GM06990 (cell line): ENCODE results near the gene HIVEP2.

Experiments used
- DNase-seq: peaks from one replicate; pipeline ENCODE4 v3.0.0-alpha.2; 2011; ENCODE audit not compliant: insufficient read length; ENCODE audit errors: extremely low read depth
- H3K27me3 ChIP-seq: replicated peaks from 2 replicates; pipeline ENCODE4 v1.6.0; 2011; ENCODE audit warnings: low read length; ENCODE audit not compliant: control insufficient read depth, insufficient read depth
- H3K36me3 ChIP-seq: 2 replicates; pipeline ENCODE4 v1.5.1; 2011; ENCODE audit warnings: low read length; ENCODE audit not compliant: control insufficient read depth, insufficient read depth
- H3K4me3 ChIP-seq: replicated peaks from 2 replicates; pipeline ENCODE4 v1.5.1; 2011; ENCODE audit warnings: low read depth, mild to moderate bottlenecking, control low read depth, low read length
- TF ChIP-seq, protein P1 (sequence below): IDR thresholded peaks from 2 replicates; pipeline ENCODE4 v1.5.1; 2011; ENCODE audit warnings: low read length, control low read depth, mild to moderate bottlenecking, inconsistent platforms; ENCODE audit not compliant: insufficient read depth, poor library complexity, severe bottlenecking

HIVEP2 gene

DNA sequence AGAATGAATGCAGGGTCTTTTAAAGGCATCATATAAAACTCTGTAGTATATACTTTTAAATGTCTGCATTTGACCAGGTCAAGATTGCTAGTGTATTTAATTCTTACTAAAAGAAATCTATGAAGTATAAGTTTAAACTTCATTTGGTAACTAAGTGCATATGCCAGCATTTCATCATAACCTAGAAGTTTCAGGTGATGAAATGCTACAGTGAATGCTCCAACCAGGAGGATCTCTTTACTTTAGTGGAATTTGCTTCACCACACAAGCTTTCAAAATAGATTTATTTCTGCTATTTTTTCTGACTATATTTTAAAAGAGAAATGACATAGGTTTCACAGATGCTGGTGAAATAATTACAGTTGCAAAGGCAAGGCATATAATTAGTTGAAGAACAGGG, 141.9 kb downstream of the HIVEP2 start:
- Histone ChIP-seq H3K36me3 (no peaks in the 10 kb centered on the region; the same call in 1 of the 2 replicates), H3K27me3 (no peaks in the 10 kb centered on the region), H3K4me3 (no peak overlapping the region)
- DNase-seq = no peak
- TF ChIP-seq, protein P1, sequence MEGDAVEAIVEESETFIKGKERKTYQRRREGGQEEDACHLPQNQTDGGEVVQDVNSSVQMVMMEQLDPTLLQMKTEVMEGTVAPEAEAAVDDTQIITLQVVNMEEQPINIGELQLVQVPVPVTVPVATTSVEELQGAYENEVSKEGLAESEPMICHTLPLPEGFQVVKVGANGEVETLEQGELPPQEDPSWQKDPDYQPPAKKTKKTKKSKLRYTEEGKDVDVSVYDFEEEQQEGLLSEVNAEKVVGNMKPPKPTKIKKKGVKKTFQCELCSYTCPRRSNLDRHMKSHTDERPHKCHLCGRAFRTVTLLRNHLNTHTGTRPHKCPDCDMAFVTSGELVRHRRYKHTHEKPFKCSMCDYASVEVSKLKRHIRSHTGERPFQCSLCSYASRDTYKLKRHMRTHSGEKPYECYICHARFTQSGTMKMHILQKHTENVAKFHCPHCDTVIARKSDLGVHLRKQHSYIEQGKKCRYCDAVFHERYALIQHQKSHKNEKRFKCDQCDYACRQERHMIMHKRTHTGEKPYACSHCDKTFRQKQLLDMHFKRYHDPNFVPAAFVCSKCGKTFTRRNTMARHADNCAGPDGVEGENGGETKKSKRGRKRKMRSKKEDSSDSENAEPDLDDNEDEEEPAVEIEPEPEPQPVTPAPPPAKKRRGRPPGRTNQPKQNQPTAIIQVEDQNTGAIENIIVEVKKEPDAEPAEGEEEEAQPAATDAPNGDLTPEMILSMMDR = no peak

GRCh38 chr6:142802124-142802523, 142.9 kb downstream of the HIVEP2 start:
- TF ChIP-seq, protein P1 = no peak
- DNase-seq = no peak
- H3K4me3 ChIP-seq = no peak overlapping the region
- H3K27me3 ChIP-seq = no peaks in the 10 kb centered on the region
- H3K36me3 ChIP-seq = no peaks in the 10 kb centered on the region; the same call in 1 of the 2 replicates

GRCh38 chr6:142800240-142800639, 144.7 kb downstream of the HIVEP2 start:
- TF ChIP-seq, protein P1 = no peak
- no peak for DNase-seq
- Histone ChIP-seq H3K4me3 (no peak overlapping the region), H3K27me3 (no peaks in the 10 kb centered on the region), H3K36me3 (peaks cover 1% of the 10 kb centered on the region; the same call in 1 of the 2 replicates)

DNA sequence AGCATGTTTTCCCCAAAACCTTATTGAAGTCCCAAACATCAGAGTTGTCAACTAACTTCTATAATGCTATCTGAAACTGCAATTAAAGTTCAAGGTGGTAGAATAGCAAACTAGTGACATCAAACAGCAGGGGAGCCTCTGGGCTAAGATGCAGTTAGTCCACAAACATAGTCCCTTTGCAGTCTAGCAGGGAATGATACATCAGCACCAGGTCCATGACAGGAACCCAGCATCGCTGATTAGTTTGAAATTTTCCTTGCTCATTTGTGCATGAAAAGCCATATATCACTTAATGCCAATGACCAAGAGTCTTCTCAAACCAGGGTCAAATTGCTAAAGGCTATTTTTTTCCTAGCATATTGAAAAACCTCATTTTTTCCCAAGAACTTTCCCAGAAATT, 145.3 kb downstream of the HIVEP2 start:
- TF ChIP-seq, protein P1 = no peak
- no peak overlapping the region for H3K4me3 ChIP-seq
- DNase-seq = no peak
- peaks cover 1% of the 10 kb centered on the region; the same call in 1 of the 2 replicates for H3K36me3 ChIP-seq
- H3K27me3 ChIP-seq = no peaks in the 10 kb centered on the region

DNA sequence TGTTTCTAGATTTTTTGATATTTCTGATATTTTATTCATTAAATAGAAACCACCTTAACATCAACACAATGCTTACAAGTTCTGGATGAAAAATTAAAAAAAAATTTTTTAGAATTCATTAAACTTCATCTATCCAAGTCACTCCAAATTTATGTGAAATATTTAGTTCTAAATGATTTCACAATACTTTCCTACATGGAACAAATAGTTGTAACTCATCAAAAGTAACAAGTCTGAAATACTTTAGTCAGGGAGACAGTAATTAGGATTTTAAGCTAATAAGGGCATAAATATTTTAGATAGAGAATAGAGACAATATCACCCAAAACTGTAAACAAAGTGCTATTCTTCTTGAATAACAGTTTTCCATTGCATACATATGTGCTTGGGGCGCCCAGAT, 147.8 kb downstream of the HIVEP2 start:
- H3K27me3 ChIP-seq = no peaks in the 10 kb centered on the region
- no peak for DNase-seq
- H3K36me3 ChIP-seq = peaks cover 1% of the 10 kb centered on the region; the same call in 1 of the 2 replicates
- H3K4me3 ChIP-seq = no peak overlapping the region
- TF ChIP-seq, protein P1 = no peak

DNA sequence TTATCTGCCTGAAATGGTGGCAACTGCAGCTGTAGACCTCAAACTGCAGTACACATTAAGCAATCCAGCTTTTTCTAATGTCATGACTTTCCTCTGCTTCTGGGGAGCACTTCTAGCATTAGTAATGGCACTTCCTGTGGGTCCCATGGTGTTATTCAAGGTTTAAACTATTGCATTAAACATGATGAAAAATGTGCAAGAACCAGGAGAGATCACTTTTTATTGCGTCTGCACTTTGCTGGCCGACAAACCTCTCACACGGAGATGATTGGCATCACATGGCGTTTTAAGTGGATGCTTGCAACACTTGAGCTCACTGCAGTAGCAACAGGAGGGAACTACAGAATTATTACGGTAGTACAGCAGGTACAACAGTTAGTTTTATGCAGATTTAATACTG, 148.4 kb downstream of the HIVEP2 start:
- H3K4me3 ChIP-seq = no peak overlapping the region
- no peaks in the 10 kb centered on the region for H3K27me3 ChIP-seq
- TF ChIP-seq, protein P1 = no peak
- no peak for DNase-seq
- H3K36me3 ChIP-seq = peaks cover 1% of the 10 kb centered on the region; the same call in 1 of the 2 replicates
